BJ (cell line): Measurements from ENCODE around the gene SBF1. TPM values are rescaled to one million over a fixed set of nuclear protein-coding genes. Genes with fewer than 3 reads are reported as not detected.

Experiments used
- CTCF ChIA-PET: fragments of 350-600 bp; formaldehyde crosslinking; extraction: SDS; loops from one replicate; lab custom pipeline; 2021; ENCODE audit warnings: antibody characterized with exemption, inconsistent platforms; lab: Yijun Ruan, JAX
- POLR2A ChIA-PET: fragments of 300-600 bp; sonication (Branson Sonifier 250); formaldehyde crosslinking; extraction: SDS; loops from one replicate; lab custom pipeline; 2021; ENCODE audit warnings: antibody characterized with exemption; lab: Charles Lee
- DNase-seq: peaks from one replicate; pipeline ENCODE4 v3.0.0-alpha.2; 2011; ENCODE audit warnings: low read depth
- H3K27me3 ChIP-seq: 2 replicates; pipeline ENCODE4 v1.6.0; 2011; ENCODE audit warnings: low read length; ENCODE audit not compliant: control insufficient read depth, insufficient read depth
- H3K36me3 ChIP-seq: 2 replicates; pipeline ENCODE4 v1.5.1; 2011; ENCODE audit warnings: low read length; ENCODE audit not compliant: control insufficient read depth, insufficient read depth
- H3K4me3 ChIP-seq: 2 replicates; pipeline ENCODE4 v1.5.1; 2011; ENCODE audit warnings: low read depth, mild to moderate bottlenecking, control low read depth, low read length
- CTCF ChIP-seq: IDR thresholded peaks from 2 replicates; pipeline ENCODE4 v1.5.1; 2011; ENCODE audit warnings: low read depth, mild to moderate bottlenecking, control low read depth, inconsistent platforms, low read length, moderate library complexity; ENCODE audit not compliant: insufficient read depth
- polyA plus RNA-seq: library from polyadenylated mRNA; depleted of rRNA; stranded (reverse); fragments of >200 nt; gene quantifications from 2 replicates; pipeline ENCODE4 v1.2.3, GENCODE V29; 2011

SBF1 gene
- polyA plus RNA-seq, 1 experiment: 34.7 TPM

GRCh38 chr22:50456026-50456425 lies 18.8 kb downstream of the SBF1 start:
- POLR2A ChIA-PET: no interaction called here
- no peaks in the 10 kb centered on the region for H3K27me3 ChIP-seq
- no peak overlapping the region for H3K4me3 ChIP-seq
- CTCF ChIA-PET: interaction anchor here (0.8 to 1.5 kb wide), 4 partner anchors 13 to 165 kb away, joined by 3 to 5 read pairs (median 3); no protein-coding TSS in a partner anchor
- TF ChIP-seq CTCF: no peak
- peaks cover 43% of the 10 kb centered on the region for H3K36me3 ChIP-seq
- DNase-seq: no peak

- CTCF ChIA-PET: no interaction called here
Observed at GRCh38 chr22:50455201-50455600, 19.6 kb downstream of the SBF1 start.

GRCh38 chr22:50454556-50455075 lies 20.2 kb downstream of the SBF1 start:
- Histone ChIP-seq H3K36me3 (peaks cover 38% of the 10 kb centered on the region), H3K27me3 (no peaks in the 10 kb centered on the region), H3K4me3 (no peak overlapping the region)
- ChIA-PET CTCF (no interaction called here), POLR2A (no interaction called here)
- no peak for TF ChIP-seq CTCF
- no peak for DNase-seq

More at GRCh38 chr22:50455201-50455600, 19.6 kb downstream of the SBF1 start:
- Histone ChIP-seq H3K27me3 (no peaks in the 10 kb centered on the region), H3K4me3 (no peak overlapping the region), H3K36me3 (peaks cover 38% of the 10 kb centered on the region)
- no peak for DNase-seq
- no peak for TF ChIP-seq CTCF
- POLR2A ChIA-PET: no interaction called here

GRCh38 chr22:50452649-50453048 lies 22.2 kb downstream of the SBF1 start:
- DNase-seq: no peak
- ChIA-PET CTCF (interaction anchor here (0.8 to 1.0 kb wide), 3 partner anchors 8 to 13 kb away, joined by 3 read pairs; no protein-coding TSS in a partner anchor), POLR2A (no interaction called here)
- no peak for TF ChIP-seq CTCF
- H3K36me3 ChIP-seq: peaks cover 35% of the 10 kb centered on the region
- H3K27me3 ChIP-seq: no peaks in the 10 kb centered on the region
- no peak overlapping the region for H3K4me3 ChIP-seq

GRCh38 chr22:50447576-50448551 lies 27.0 kb downstream of the SBF1 start:
- Histone ChIP-seq H3K4me3 (no peak overlapping the region), H3K36me3 (peaks cover 20% of the 10 kb centered on the region), H3K27me3 (no peaks in the 10 kb centered on the region)
- no peak for DNase-seq
- ChIA-PET CTCF (no interaction called here), POLR2A (no interaction called here)
- TF ChIP-seq CTCF: no peak
